GM12801 (cell line): ENCODE results near the gene DCST2.

Experiments
- TF ChIP-seq, protein P1 (sequence below): IDR thresholded peaks from one replicate; pipeline ENCODE4 v1.5.1; 2011; ENCODE audit warnings: control low read depth; ENCODE audit not compliant: insufficient read length; ENCODE audit errors: extremely low read depth

The DCST2 gene

DNA sequence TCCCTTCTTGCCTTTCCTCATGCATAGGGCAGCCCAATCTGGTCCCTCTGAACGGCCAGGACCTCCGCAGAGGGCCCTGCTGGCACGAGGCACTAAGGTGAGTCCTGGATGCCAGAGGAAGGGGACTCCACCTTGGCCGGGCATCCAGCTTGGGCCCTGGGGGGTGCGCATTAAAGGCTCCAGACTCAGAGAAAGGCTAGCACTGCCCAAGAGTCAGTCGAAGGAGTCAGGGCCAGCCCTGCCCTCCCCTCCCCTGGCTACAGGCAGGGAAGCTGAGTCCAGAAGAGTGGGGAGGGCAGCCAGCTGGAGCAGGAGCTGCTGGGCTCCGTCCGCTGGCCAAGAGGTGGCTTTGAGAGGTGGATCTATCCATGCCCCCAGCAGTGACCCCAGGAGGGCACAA, 27.2 kb upstream of the DCST2 start:
- TF ChIP-seq, protein P1, sequence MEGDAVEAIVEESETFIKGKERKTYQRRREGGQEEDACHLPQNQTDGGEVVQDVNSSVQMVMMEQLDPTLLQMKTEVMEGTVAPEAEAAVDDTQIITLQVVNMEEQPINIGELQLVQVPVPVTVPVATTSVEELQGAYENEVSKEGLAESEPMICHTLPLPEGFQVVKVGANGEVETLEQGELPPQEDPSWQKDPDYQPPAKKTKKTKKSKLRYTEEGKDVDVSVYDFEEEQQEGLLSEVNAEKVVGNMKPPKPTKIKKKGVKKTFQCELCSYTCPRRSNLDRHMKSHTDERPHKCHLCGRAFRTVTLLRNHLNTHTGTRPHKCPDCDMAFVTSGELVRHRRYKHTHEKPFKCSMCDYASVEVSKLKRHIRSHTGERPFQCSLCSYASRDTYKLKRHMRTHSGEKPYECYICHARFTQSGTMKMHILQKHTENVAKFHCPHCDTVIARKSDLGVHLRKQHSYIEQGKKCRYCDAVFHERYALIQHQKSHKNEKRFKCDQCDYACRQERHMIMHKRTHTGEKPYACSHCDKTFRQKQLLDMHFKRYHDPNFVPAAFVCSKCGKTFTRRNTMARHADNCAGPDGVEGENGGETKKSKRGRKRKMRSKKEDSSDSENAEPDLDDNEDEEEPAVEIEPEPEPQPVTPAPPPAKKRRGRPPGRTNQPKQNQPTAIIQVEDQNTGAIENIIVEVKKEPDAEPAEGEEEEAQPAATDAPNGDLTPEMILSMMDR = no peak

DNA sequence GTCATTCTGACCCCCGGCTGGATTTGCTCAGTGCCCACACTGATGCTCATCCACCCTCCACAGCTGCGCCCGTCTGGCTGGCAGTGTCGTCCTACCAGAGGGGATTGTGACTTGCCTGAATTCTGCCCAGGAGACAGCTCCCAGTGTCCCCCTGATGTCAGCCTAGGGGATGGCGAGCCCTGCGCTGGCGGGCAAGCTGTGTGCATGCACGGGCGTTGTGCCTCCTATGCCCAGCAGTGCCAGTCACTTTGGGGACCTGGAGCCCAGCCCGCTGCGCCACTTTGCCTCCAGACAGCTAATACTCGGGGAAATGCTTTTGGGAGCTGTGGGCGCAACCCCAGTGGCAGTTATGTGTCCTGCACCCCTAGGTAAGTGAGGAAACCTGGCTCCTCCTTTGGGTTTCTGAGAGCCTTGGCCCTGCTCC, 24.2 kb upstream of the DCST2 start:
- TF ChIP-seq, protein P1 = no peak

DNA sequence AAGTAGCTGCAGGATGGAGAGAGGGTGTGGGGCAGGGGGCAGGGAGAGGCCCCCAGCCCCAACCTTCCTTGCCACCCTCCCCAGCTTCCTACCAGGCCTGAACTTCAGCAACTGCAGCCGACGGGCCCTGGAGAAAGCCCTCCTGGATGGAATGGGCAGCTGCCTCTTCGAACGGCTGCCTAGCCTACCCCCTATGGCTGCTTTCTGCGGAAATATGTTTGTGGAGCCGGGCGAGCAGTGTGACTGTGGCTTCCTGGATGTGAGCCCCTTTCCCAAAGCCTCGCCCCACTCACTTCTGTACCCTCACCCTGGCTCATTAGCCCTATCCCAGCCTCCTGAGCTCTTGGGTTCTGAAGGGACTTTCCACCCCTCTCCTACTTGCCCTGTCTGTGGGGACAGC, 23.5 kb upstream of the DCST2 start:
- TF ChIP-seq, protein P1 = no peak

DNA sequence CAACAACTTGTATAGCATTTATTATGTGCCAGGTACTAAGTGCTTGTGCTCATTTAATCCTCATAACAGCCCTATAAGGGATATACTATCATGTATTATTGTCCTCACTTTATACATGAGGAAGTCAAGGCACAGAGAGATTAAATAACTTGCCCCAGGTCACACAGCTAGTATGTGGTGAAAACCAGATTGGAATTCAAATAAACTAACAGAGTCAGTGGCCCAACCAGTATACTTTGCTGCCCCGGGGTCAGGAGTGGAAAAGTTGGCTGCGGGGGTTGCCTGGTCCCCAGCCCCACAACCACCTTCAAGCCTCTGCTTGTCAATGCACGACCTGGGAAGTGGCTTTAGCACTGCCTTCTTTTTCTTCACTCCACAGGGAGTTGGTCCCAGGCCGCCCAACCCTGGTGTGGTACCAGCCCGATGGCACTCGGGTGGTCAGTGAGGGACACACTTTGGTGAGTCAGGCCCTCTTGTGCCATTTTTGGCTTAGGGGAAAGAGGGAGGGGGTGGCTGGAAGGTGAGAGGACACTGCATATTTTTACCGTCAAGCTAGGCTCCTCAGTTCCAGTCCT, 20.0 kb upstream of the DCST2 start:
- TF ChIP-seq, protein P1 = no peak

DNA sequence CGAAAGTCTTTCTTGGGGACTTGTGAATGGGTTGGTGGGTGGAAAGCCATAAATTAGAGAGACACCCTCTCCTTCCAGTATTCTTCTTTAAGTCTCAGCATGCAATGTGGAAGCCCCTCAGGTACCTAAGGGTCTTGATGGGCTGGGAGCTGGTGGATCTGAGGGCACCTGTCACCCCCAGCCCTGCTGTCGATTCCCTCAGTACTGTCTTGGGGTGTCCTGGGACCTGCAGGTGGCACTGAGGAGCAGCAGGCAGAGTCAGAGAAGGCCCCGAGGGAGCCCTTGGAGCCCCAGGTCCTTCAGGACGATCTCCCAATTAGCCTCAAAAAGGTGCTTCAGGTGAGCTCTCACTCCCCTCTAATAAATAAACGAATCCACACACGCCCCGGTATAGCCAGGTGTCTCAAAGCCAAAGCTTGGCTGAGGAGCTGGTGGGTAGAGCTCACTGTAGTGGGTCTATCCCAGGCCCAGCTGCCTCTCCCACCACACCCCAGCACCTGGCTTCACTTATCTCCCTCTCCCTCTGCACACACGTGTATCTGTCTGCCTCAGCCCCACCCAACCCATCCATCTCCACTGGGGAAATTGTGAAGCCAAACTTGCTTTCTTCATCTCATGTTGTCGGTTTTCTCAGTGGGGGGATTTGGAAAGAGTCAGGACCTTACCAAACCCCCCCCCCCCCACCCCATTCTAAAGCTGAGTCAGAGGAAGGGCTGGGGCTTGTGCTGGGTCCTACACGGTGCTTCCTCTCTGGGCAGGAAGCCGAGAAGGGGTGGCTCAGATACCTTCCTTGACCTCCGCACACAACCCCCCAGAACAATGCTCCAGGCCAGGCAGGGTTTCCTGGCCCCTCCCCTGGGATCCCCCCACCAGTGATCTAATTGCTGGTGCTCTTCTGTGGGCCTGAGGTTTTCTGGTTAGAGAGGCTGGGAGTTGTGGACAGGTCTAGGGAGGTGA, 19.1 kb upstream of the DCST2 start:
- TF ChIP-seq, protein P1 = no peak

DNA sequence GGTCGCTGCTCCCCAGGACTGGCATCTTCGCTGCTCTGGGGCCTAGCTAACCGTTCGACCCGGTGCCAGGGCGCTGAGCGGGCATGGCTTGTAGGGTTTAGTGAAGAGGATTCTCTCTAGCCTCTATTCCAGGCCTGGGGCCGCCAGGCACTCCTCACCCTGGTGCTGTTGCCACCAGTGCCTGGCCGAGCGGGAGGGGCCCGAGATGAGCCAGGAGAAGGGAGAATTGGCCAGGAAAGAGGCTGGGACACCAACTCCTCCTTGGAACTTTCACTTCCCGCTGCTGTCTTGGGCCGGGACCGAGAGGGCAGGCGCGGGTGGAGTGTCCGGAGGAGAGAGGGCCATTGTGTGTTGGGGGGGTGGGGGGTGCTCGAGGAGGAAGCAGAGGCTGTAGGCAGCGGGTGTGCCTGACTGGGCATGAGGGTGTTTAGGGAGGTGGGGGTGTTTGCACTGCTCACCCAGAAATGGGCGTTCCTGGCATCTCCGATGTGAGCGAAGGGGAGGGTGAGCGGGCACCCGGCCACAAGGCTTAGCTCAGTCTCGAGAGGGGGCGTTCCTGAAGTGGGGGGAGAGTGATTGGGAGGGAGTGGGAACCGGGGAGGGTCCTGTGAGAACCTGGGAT, 18.3 kb upstream of the DCST2 start:
- TF ChIP-seq, protein P1 = no peak

DNA sequence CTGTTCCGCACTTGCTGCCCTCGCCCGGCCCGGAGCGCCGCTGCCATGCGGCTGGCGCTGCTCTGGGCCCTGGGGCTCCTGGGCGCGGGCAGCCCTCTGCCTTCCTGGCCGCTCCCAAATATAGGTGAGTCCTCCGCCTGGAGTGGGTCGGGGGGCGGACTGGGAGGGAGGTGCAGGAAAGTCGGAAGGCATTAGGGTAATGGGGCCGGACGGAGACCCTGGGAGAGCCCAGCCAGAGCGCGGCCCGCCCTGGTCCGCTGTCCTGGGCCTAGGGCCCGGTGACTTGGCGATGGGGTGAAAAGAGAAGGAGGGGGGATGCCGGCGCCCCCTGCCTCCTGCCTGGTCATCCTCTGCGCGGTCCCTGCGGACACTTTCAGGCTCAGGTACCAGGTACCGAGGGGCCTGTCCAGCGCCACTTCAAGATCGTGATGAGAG, 17.8 kb upstream of the DCST2 start:
- TF ChIP-seq, protein P1 = no peak
